ENCODE measurements around the gene MTA2.

MTA2 gene

GRCh38 chr11:62578541-62578940 lies 23.1 kb downstream of the MTA2 start (continued):
- no peak for TF ChIP-seq TSHZ2 (CRISPR knock-in tag; IDR thresholded peaks at IDR 0.05)
- TF ChIP-seq ARNTL (CRISPR knock-in tag; IDR thresholded peaks at IDR 0.05; ENCODE audit: borderline replicate concordance, low read depth): no peak
- TF ChIP-seq ZNF565 (CRISPR knock-in tag; conservative IDR thresholded peaks at IDR 0.05; ENCODE audit: low read depth): no peak
- no peak for TF ChIP-seq ESRRG (CRISPR knock-in tag; IDR thresholded peaks at IDR 0.05)
- no peak for TF ChIP-seq BACH2 (CRISPR knock-in tag; IDR thresholded peaks at IDR 0.05; ENCODE audit: borderline replicate concordance)
- TF ChIP-seq POU6F1 (CRISPR knock-in tag; IDR thresholded peaks at IDR 0.05; ENCODE audit: borderline replicate concordance, low read depth): no peak

- ATAC-seq: no peak
- TF ChIP-seq ISL1 (CRISPR knock-in tag; IDR thresholded peaks at IDR 0.05) (no peak), BACH2 (CRISPR knock-in tag; IDR thresholded peaks at IDR 0.05; ENCODE audit: borderline replicate concordance) (no peak), ZFP3 (CRISPR knock-in tag; IDR thresholded peaks at IDR 0.05) (no peak)
Observed at GRCh38 chr11:62577046-62577714, 24.5 kb downstream of the MTA2 start.

- TF ChIP-seq ESRRG (CRISPR knock-in tag; IDR thresholded peaks at IDR 0.05) (no peak), ZNF8 (CRISPR knock-in tag; IDR thresholded peaks at IDR 0.05) (no peak), PPARA (CRISPR knock-in tag; IDR thresholded peaks at IDR 0.05; ENCODE audit: borderline replicate concordance) (no peak), GLIS3 (CRISPR knock-in tag; IDR thresholded peaks at IDR 0.05) (no peak), SNAI2 (CRISPR knock-in tag; IDR thresholded peaks at IDR 0.05) (no peak), CSDC2 (CRISPR knock-in tag; IDR thresholded peaks at IDR 0.05) (no peak), TCF4 (CRISPR knock-in tag; IDR thresholded peaks at IDR 0.05; ENCODE audit: borderline replicate concordance) (no peak), OSR1 (CRISPR knock-in tag; IDR thresholded peaks at IDR 0.05) (no peak), TSHZ2 (CRISPR knock-in tag; IDR thresholded peaks at IDR 0.05) (no peak), CSRNP3 (CRISPR knock-in tag; IDR thresholded peaks at IDR 0.05) (no peak), CREB5 (CRISPR knock-in tag; IDR thresholded peaks at IDR 0.05; ENCODE audit: low read depth) (no peak)
- ATAC-seq: no peak
Observed at GRCh38 chr11:62575837-62576236, 25.8 kb downstream of the MTA2 start.

- ATAC-seq: no peak
- TF ChIP-seq ZNF70 (CRISPR knock-in tag; IDR thresholded peaks at IDR 0.05) (no peak), CREB5 (CRISPR knock-in tag; IDR thresholded peaks at IDR 0.05; ENCODE audit: low read depth) (no peak), BACH2 (CRISPR knock-in tag; IDR thresholded peaks at IDR 0.05; ENCODE audit: borderline replicate concordance) (no peak), RARB (CRISPR knock-in tag; IDR thresholded peaks at IDR 0.05) (no peak), ISL1 (CRISPR knock-in tag; IDR thresholded peaks at IDR 0.05) (no peak), TSHZ2 (CRISPR knock-in tag; IDR thresholded peaks at IDR 0.05) (no peak), CSDC2 (CRISPR knock-in tag; IDR thresholded peaks at IDR 0.05) (no peak), ZC3H10 (CRISPR knock-in tag; IDR thresholded peaks at IDR 0.05) (no peak), ESRRG (CRISPR knock-in tag; IDR thresholded peaks at IDR 0.05) (no peak), PPARA (CRISPR knock-in tag; IDR thresholded peaks at IDR 0.05; ENCODE audit: borderline replicate concordance) (no peak)
Observed at GRCh38 chr11:62575156-62575555, 26.5 kb downstream of the MTA2 start.

Data from SK-N-SH treated with all-trans-retinoic acid at 6 μM for 48 hours (cell line).